Endothelial cell of umbilical vein (primary cell): ENCODE results near the gene FANK1. TPM values are rescaled to one million over a fixed set of nuclear protein-coding genes. Genes with fewer than 3 reads are reported as not detected.

Source experiments
- BruUV-seq: library from RNA; stranded (reverse); fragments of 400-500 nt; replicated peaks from 2 replicates; lab custom pipeline; 2021; lab: Mats Ljungman, UMichigan
- CTCF ChIA-PET: fragments of 300-600, 350-600 bp; sonication (Branson Sonifier 250); formaldehyde crosslinking; loops from one replicate; lab custom pipeline; 2021; ENCODE audit warnings: antibody characterized with exemption, inconsistent platforms; lab: Charles Lee
- POLR2A ChIA-PET: fragments of 300-600, 350-600 bp; sonication (Branson Sonifier 250); formaldehyde crosslinking; loops from one replicate; lab custom pipeline; 2021; ENCODE audit warnings: antibody characterized with exemption, inconsistent platforms; lab: Charles Lee
- DNase-seq: peaks from one replicate; pipeline ENCODE4 v3.0.0-alpha.2; 2011; ENCODE audit warnings: low read depth, low spot score
- FAIRE-seq: peaks from 2 replicates; lab custom pipeline; 2011; peaks lifted over from hg19 to GRCh38; lab: Jason Lieb, UNC
- H2AFZ ChIP-seq: 2 replicates; pipeline ENCODE4 v1.6.0; 2012; ENCODE audit warnings: low read depth, low read length, control low read depth, inconsistent platforms
- H3K27ac ChIP-seq: 2 replicates; pipeline ENCODE4 v1.5.1; 2011; ENCODE audit warnings: low read depth, mild to moderate bottlenecking, control low read depth, low read length, moderate library complexity; ENCODE audit not compliant: insufficient read depth
- H3K27me3 ChIP-seq, 2 experiments: 2 replicates each; pipeline versions ENCODE4 v1.6.0 to v1.6.1; 2011; ENCODE audit warnings: low read length in 2 of 2, mixed read lengths in 1 of 2; ENCODE audit not compliant: control insufficient read depth in 2 of 2, insufficient read depth in 2 of 2
- H3K36me3 ChIP-seq, 2 experiments: 2 replicates in 1 of 2; 3 replicates in 1 of 2; pipeline ENCODE4 v1.5.1; 2011; ENCODE audit warnings: low read length in 2 of 2, mild to moderate bottlenecking in 1 of 2, moderate library complexity in 1 of 2; ENCODE audit not compliant: control insufficient read depth in 2 of 2, insufficient read depth in 2 of 2; ENCODE audit errors: extremely low read depth in 1 of 2
- H3K4me1 ChIP-seq: 3 replicates; pipeline ENCODE4 v1.5.1; 2011; ENCODE audit warnings: mild to moderate bottlenecking, low read length; ENCODE audit not compliant: control insufficient read depth, insufficient read depth; ENCODE audit errors: extremely low read depth
- H3K4me2 ChIP-seq: 2 replicates; pipeline ENCODE4 v1.6.1; 2011; ENCODE audit warnings: low read length, control low read depth, mixed read lengths; ENCODE audit not compliant: insufficient read depth
- H3K4me3 ChIP-seq, 3 experiments: fragments of 200-600 bp in 1 of 3; sonication (generic), shearing (Covaris generic) in 1 of 3; replicated peaks in 1 of 3; 2 replicates each; pipeline ENCODE4 v1.5.1; 2011 to 2016; ENCODE audit warnings: control low read depth in 3 of 3, low read length in 3 of 3, mild to moderate bottlenecking in 2 of 3, inconsistent platforms in 1 of 3, low read depth in 1 of 3, moderate library complexity in 1 of 3; ENCODE audit not compliant: insufficient read depth in 1 of 3
- H3K79me2 ChIP-seq: 2 replicates; pipeline ENCODE4 v1.6.0; 2012; ENCODE audit warnings: low read length, inconsistent platforms; ENCODE audit not compliant: control insufficient read depth, insufficient read depth
- H3K9ac ChIP-seq: replicated peaks from 2 replicates; pipeline ENCODE3; 2011; ENCODE audit warnings: low read length, control low read depth; ENCODE audit not compliant: insufficient read depth; ENCODE audit errors: extremely low read depth
- H3K9me1 ChIP-seq: replicated peaks from 3 replicates; pipeline ENCODE4 v1.6.0; 2011; ENCODE audit warnings: mild to moderate bottlenecking, low read length; ENCODE audit not compliant: control insufficient read depth, insufficient read depth; ENCODE audit errors: extremely low read depth
- H3K9me3 ChIP-seq: replicated peaks from 2 replicates; pipeline ENCODE4 v1.5.1; 2012; ENCODE audit warnings: low read length, inconsistent platforms; ENCODE audit not compliant: control insufficient read depth, insufficient read depth
- H4K20me1 ChIP-seq: replicated peaks from 2 replicates; pipeline ENCODE3; 2011; ENCODE audit warnings: mild to moderate bottlenecking, low read length; ENCODE audit not compliant: control insufficient read depth, insufficient read depth; ENCODE audit errors: extremely low read depth
- EZH2 ChIP-seq: IDR thresholded peaks from 2 replicates; pipeline ENCODE4 v1.6.1; 2012; ENCODE audit warnings: borderline replicate concordance, low read depth, mild to moderate bottlenecking, moderate library complexity, low read length, inconsistent platforms; ENCODE audit not compliant: severe bottlenecking
- GATA2 ChIP-seq: IDR thresholded peaks from 2 replicates; pipeline ENCODE4 v1.7.0; 2011; ENCODE audit warnings: low read depth, mild to moderate bottlenecking, moderate library complexity, mixed read lengths, low read length; ENCODE audit not compliant: insufficient read length, insufficient read depth
- MAX ChIP-seq: IDR thresholded peaks from 2 replicates; pipeline ENCODE4 v1.6.1; 2011; ENCODE audit not compliant: insufficient read depth, insufficient read length
- POLR2A ChIP-seq: IDR thresholded peaks from 2 replicates; pipeline ENCODE4 v1.6.1; 2012; ENCODE audit warnings: low read depth, mild to moderate bottlenecking, control low read depth, low read length
- dilution Hi-C: fragments of 300-500 bp; cut with MboI; formaldehyde crosslinking; loops from one replicate; pipeline ENCODE4 v1.15.0; 2019; ENCODE audit warnings: low sequenced_read_pairs; ENCODE audit not compliant: extremely low pct_ligation_motif_present
- intact Hi-C: fragments of 100-400 bp; cut with micrococcal nuclease; formaldehyde crosslinking; loops from one replicate; pipeline ENCODE4 v1.10.0; 2022
- polyA plus RNA-seq, 4 experiments: library from polyadenylated mRNA; depleted of rRNA in 3 of 4; stranded (reverse) in 3 of 4; unstranded in 1 of 4; fragments of >200 nt; gene quantifications; 2 replicates each; pipeline versions ENCODE4 v1.2.1 to v1.2.3, GENCODE V29; 2011 to 2012; ENCODE audit warnings: missing spikeins in 1 of 4
- total RNA-seq: library from RNA; stranded (reverse); gene quantifications from 2 replicates; pipeline ENCODE4 v1.2.3, GENCODE V29; 2021

Gene FANK1
- total and polyA plus RNA-seq, 2 donors (not counting 3 experiments of a cell fraction or from before 2014, with no cell fraction given) = 1.6 to 1.9 TPM

DNA sequence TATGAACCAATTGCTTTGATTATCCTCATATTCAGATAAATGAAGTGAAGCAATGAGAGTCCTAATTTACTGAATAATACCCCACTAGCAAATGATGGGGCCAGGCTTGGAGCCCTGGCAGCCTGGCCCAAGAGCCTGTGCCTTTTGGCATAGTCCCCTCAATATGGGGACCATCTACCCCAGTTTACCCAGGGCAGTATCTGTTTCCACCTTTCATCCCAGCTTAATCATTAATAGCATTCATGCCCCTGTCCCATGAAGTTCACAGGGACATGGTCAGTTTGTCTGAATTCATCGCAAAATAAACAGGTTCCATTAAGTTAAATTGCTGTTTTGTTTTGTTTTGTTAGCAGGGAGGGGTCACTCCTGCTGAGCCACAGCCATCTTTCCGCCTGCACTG is 47.5 kb upstream of the FANK1 start:
- peaks cover 4% of the 10 kb centered on the region in 2 experiments for H3K36me3 ChIP-seq
- no peaks in the 10 kb centered on the region for H3K79me2 ChIP-seq
- H3K9me3 ChIP-seq = no peaks in the 10 kb centered on the region
- dilution Hi-C loops (no loop called here), intact Hi-C loops (no loop called here)
- FAIRE-seq = no peak
- no peak overlapping the region for H3K9ac ChIP-seq
- no peak overlapping the region for H3K4me3 ChIP-seq
- H3K4me2 ChIP-seq = no peak overlapping the region
- no peaks in the 10 kb centered on the region for H4K20me1 ChIP-seq
- TF ChIP-seq MAX (no peak), GATA2 (no peak), EZH2 (no peak), POLR2A (no peak)
- H3K27me3 ChIP-seq = no peaks in the 10 kb centered on the region
- no peak overlapping the region for H3K27ac ChIP-seq
- POLR2A ChIA-PET = no interaction called here
- H3K9me1 ChIP-seq = no peaks in the 10 kb centered on the region
- peaks cover 2% of the 10 kb centered on the region for H3K4me1 ChIP-seq
- no peak overlapping the region for H2AFZ ChIP-seq
- no peak for DNase-seq
- CTCF ChIA-PET = no interaction called here
- BruUV-seq = no TSS peak

DNA sequence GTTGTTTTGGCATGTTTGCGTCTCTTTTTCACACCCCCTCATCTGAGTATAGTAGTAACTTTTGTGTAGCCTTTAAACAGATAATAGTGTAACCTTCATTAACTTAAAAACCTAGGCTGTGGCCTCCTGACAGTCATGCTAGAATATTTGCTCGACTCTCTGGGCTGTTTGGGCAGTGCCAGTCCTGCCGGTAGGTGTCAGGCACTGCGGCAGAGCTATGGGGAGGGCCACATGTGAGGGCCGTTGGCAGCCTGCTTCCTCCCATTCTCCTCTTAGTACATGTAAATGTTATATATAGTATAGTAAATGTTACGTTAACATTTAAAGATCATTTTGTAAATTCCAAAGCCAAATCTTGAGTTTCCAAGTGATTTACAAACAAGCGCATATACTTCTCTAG is 46.9 kb upstream of the FANK1 start:
- Histone ChIP-seq H3K36me3 (peaks cover 4% of the 10 kb centered on the region in 2 experiments), H3K4me1 (peaks cover 2% of the 10 kb centered on the region), H4K20me1 (no peaks in the 10 kb centered on the region), H3K4me3 (no peak overlapping the region), H2AFZ (no peak overlapping the region), H3K9ac (no peak overlapping the region), H3K27ac (no peak overlapping the region), H3K79me2 (no peaks in the 10 kb centered on the region), H3K27me3 (no peaks in the 10 kb centered on the region), H3K9me1 (no peaks in the 10 kb centered on the region), H3K9me3 (no peaks in the 10 kb centered on the region), H3K4me2 (no peak overlapping the region)
- ChIA-PET CTCF (no interaction called here), POLR2A (no interaction called here)
- intact Hi-C loops (no loop called here), dilution Hi-C loops (no loop called here)
- FAIRE-seq = no peak
- BruUV-seq = no TSS peak
- TF ChIP-seq MAX = no peak
- no peak for DNase-seq
